GM19043 (cell line): ENCODE data around the gene CHCHD3.

ENCODE experiments used
- ATAC-seq: cut with Tn5 transposase; IDR thresholded peaks from one replicate; pipeline ENCODE4 v1.9.1; 2021; ENCODE audit warnings: low read depth; ENCODE audit not compliant: unreplicated experiment

CHCHD3 gene

GRCh38 chr7:133050200-133050995, 31.5 kb downstream of the CHCHD3 start:
- no peak for ATAC-seq

- no peak for ATAC-seq
These were observed 33.3 kb downstream of the CHCHD3 start for GRCh38 chr7:133048589-133048988.

- ATAC-seq, result no peak
These were observed 34.6 kb downstream of the CHCHD3 start for GRCh38 chr7:133047321-133047720.

GRCh38 chr7:133044722-133045473, 37.0 kb downstream of the CHCHD3 start:
- ATAC-seq, result no peak

- ATAC-seq, result no peak
These were observed 41.2 kb downstream of the CHCHD3 start for GRCh38 chr7:133040674-133041073.

GRCh38 chr7:133040178-133040577, 41.7 kb downstream of the CHCHD3 start:
- no peak for ATAC-seq

GRCh38 chr7:133039614-133040013, 42.3 kb downstream of the CHCHD3 start:
- no peak for ATAC-seq

GRCh38 chr7:133036289-133036688, 45.6 kb downstream of the CHCHD3 start:
- ATAC-seq, result no peak

- peak; percentile 90 for ATAC-seq
These were observed 46.6 kb downstream of the CHCHD3 start for GRCh38 chr7:133035240-133035639.

GRCh38 chr7:133030346-133030745, 51.5 kb downstream of the CHCHD3 start:
- no peak for ATAC-seq

GRCh38 chr7:133029463-133029862, 52.4 kb downstream of the CHCHD3 start:
- no peak for ATAC-seq

GRCh38 chr7:133027397-133027796, 54.5 kb downstream of the CHCHD3 start:
- no peak for ATAC-seq

- no peak for ATAC-seq
These were observed 55.6 kb downstream of the CHCHD3 start for GRCh38 chr7:133026210-133026859.

- ATAC-seq, result no peak
These were observed 56.8 kb downstream of the CHCHD3 start for GRCh38 chr7:133025056-133025455.

GRCh38 chr7:133024596-133024995, 57.3 kb downstream of the CHCHD3 start:
- ATAC-seq, result no peak

- ATAC-seq, result no peak
These were observed 58.4 kb downstream of the CHCHD3 start for GRCh38 chr7:133023370-133024071.

- no peak for ATAC-seq
These were observed 59.2 kb downstream of the CHCHD3 start for GRCh38 chr7:133022661-133023060.

GRCh38 chr7:133021196-133021595, 60.7 kb downstream of the CHCHD3 start:
- no peak for ATAC-seq

- no peak for ATAC-seq
These were observed 61.4 kb downstream of the CHCHD3 start for GRCh38 chr7:133020496-133020895.

- no peak for ATAC-seq
These were observed 62.3 kb downstream of the CHCHD3 start for GRCh38 chr7:133019590-133019989.

GRCh38 chr7:133016604-133017003, 65.3 kb downstream of the CHCHD3 start:
- no peak for ATAC-seq
